Inflammatory macrophage (primary cell): ENCODE data around the gene TADA3.

Source experiments
- DNase-seq, 2 donors: peaks; one replicate each; pipeline ENCODE4 v3.0.0-alpha.2; 2020 to 2022
- total RNA-seq, 18 experiments: gene quantifications; one replicate each; lab custom pipeline; 2026; ENCODE audit warnings: mixed read lengths in 6 of 18, inconsistent platforms in 2 of 18; lab: John Stamatoyannopoulos, UW

TADA3 gene, protein sequence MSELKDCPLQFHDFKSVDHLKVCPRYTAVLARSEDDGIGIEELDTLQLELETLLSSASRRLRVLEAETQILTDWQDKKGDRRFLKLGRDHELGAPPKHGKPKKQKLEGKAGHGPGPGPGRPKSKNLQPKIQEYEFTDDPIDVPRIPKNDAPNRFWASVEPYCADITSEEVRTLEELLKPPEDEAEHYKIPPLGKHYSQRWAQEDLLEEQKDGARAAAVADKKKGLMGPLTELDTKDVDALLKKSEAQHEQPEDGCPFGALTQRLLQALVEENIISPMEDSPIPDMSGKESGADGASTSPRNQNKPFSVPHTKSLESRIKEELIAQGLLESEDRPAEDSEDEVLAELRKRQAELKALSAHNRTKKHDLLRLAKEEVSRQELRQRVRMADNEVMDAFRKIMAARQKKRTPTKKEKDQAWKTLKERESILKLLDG
- total RNA-seq, result 19.4 to 87.6 (median 49.2) reads per million in 18 experiments

GRCh38 chr3:9792405-9793160, at the start of gene TADA3, which contains the start of gene ARPC4:
TADA3 (minus strand) TSS chr3:9792473; CDS start chr3:9791466, 1,007 bp downstream.
ARPC4 (plus strand) TSS chr3:9793082; CDS start chr3:9793122, 40 bp downstream.
- DNase-seq, result peak; percentile 93 to 95

- DNase-seq, result no peak
These were observed 48.7 kb upstream of the TADA3 start for GRCh38 chr3:9841015-9841414.

GRCh38 chr3:9838856-9839255, 46.6 kb upstream of the TADA3 start:
- no peak for DNase-seq

GRCh38 chr3:9837701-9838582, 45.7 kb upstream of the TADA3 start:
- DNase-seq, result peak; percentile 26 to 29

- DNase-seq, result no peak
These were observed 42.5 kb upstream of the TADA3 start for GRCh38 chr3:9834520-9835380.

GRCh38 chr3:9833078-9833477, 40.8 kb upstream of the TADA3 start:
- no peak for DNase-seq

DNA sequence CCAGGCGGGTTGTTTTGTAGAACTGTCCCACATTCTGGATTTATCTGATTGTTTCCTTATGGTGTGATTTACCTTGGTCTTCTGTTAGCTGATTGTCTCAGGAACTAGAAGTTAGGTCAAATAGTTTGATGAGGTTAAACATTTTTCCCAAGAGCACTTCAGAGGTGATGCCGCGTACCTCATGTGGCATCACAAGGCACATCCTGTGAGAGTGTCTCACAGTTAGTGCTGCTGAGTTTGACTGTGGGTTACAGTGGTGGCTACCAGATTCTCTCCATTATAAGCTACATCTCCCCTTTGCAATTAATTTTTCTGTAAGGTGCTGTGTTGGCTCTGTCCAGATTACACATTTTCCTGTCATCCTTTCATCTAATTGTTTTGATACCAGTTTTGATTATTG, 39.0 kb upstream of the TADA3 start:
- no peak for DNase-seq

GRCh38 chr3:9828801-9829755, 36.8 kb upstream of the TADA3 start:
- no peak for DNase-seq

GRCh38 chr3:9826815-9827573, 34.7 kb upstream of the TADA3 start:
- no peak for DNase-seq

- no peak for DNase-seq
These were observed 33.3 kb upstream of the TADA3 start for GRCh38 chr3:9825451-9826040.

- no peak for DNase-seq
These were observed 28.7 kb upstream of the TADA3 start for GRCh38 chr3:9820946-9821345.

GRCh38 chr3:9820543-9820942, 28.3 kb upstream of the TADA3 start:
- no peak for DNase-seq

GRCh38 chr3:9818666-9819335, 26.5 kb upstream of the TADA3 start:
- no peak for DNase-seq

DNA sequence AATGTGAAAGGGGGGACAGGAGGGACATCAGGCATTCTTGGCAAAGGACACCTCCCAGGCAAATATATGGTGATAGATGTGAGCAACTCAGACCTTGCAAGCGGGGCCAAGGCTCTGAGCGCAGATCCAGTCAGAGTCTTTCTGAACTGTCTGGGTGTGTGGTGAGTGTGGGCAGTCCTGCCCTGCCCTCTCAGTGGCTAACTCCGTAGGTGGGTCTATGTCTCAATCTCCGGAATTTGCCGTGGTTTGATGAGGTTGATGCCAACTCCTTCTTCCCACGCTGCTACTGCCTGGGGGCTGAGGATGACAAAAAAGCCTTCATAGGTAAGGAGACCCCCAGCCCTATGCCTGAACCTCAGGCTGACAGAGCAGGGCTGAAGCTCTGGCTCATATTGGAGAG, 25.2 kb upstream of the TADA3 start:
- DNase-seq, result peak in 1 of 2 donors; percentile 57

- no peak for DNase-seq
These were observed 23.7 kb upstream of the TADA3 start for GRCh38 chr3:9815986-9816385.

DNA sequence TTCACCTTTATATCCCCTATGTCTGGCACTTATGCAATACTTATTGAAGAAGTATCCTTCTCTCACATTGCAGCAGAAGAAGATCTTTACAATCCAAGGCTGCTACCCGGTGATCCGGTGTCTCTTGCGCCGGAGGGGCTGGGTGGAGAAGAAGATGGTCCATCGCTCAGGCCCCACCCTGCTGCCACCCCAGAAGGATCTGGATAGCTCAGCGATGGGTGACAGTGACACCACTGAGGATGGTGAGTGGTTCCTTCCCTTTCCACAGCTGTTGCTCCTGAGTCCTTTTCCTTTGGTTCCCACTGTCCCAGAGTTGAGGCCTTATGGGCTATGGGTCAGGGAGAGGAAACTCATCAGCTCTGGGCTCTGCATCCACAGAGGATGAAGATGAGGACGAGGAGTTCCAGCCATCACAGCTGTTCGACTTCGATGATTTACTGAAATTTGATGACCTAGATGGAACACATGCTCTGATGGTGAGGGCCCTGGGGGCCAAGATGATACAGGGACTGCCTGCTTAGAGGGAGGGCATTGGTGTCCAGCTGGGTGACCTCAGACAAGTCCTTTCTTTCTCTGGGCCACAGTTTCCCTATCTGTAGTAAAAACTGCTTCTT, 20.7 kb upstream of the TADA3 start:
- DNase-seq, result no peak

- DNase-seq, result no peak
These were observed 18.6 kb upstream of the TADA3 start for GRCh38 chr3:9810846-9811245.

- no peak for DNase-seq
These were observed 18.1 kb upstream of the TADA3 start for GRCh38 chr3:9810433-9810770.
